RWPE1 (cell line): ENCODE measurements around the gene GPBP1.

Experiments used
- CTCF ChIA-PET: fragments of 350-600 bp; sonication (Branson Sonifier 250); formaldehyde crosslinking; extraction: SDS; loops from one replicate; lab custom pipeline; 2021; lab: Yijun Ruan, JAX
- POLR2A ChIA-PET: fragments of 400-600 bp; formaldehyde crosslinking; extraction: SDS; loops from one replicate; lab custom pipeline; 2020; ENCODE audit warnings: antibody characterized with exemption; ENCODE audit not compliant: low non-redundant PET; lab: Yijun Ruan, JAX
- DNase-seq: peaks from one replicate; pipeline ENCODE4 v3.0.0; 2012; ENCODE audit warnings: low spot score
- H3K27ac ChIP-seq: fragments of 450-650 bp; 2 replicates; pipeline ENCODE4 v1.5.1; 2017
- TF ChIP-seq, protein P1 (sequence below): fragments of 450-650 bp; conservative IDR thresholded peaks from 2 replicates; pipeline ENCODE4 v1.5.1; 2017; ENCODE audit warnings: low read depth, mild to moderate bottlenecking

GPBP1 gene

DNA sequence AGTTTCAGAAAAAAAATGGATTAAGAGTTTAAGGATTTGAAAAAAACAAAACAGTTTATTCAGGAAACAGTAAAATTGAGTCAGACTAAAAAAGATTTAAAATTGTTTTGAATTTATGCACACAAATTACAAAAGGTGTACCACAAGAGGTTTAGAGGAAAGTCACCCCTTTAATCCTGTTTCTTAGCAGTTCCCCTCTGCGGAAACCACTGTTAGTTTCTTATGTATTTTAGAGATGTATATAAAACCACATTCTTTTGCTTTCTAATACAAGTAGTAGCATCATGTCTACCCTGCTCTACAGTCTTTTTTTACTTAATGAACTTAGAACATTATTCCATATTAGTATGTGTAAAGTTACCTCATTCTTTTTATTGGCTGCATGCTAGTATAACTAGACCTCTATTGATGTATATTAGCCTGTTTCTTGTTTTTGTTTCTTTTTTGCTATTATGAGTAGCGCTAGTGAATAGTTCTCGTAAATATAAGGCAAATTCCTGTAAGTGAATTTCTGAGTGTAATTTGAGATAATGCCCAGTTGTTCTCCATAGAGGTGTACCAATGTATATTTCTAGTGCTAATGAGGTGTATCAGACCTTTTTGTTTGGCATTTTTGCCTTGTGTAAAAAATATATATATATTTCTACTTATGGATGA lies 20.0 kb downstream of the GPBP1 start:
- CTCF ChIA-PET, result no interaction called here
- no peak overlapping the region for H3K27ac ChIP-seq
- no peak for DNase-seq
- POLR2A ChIA-PET, result no interaction called here
- TF ChIP-seq, protein P1, sequence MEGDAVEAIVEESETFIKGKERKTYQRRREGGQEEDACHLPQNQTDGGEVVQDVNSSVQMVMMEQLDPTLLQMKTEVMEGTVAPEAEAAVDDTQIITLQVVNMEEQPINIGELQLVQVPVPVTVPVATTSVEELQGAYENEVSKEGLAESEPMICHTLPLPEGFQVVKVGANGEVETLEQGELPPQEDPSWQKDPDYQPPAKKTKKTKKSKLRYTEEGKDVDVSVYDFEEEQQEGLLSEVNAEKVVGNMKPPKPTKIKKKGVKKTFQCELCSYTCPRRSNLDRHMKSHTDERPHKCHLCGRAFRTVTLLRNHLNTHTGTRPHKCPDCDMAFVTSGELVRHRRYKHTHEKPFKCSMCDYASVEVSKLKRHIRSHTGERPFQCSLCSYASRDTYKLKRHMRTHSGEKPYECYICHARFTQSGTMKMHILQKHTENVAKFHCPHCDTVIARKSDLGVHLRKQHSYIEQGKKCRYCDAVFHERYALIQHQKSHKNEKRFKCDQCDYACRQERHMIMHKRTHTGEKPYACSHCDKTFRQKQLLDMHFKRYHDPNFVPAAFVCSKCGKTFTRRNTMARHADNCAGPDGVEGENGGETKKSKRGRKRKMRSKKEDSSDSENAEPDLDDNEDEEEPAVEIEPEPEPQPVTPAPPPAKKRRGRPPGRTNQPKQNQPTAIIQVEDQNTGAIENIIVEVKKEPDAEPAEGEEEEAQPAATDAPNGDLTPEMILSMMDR, result no peak

DNA sequence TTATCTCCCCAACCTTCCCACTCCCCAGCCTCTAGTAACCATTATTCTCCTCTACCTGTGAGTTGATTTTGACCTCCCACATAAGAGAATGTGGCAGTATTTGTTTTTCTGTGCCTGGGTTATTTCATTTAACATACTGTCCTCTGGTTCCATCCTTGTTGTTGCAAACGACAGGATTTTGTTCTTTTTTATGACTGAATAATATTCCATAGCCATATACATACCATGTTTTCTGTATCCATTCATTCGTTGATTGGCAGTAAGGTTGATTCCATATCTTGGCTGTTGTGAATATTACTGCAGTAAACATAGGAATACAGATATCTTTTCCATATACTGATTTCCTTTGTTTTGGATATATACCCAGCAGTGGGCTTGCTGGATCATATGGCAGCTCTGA lies 20.8 kb downstream of the GPBP1 start:
- POLR2A ChIA-PET, result no interaction called here
- no peak for DNase-seq
- no peak overlapping the region for H3K27ac ChIP-seq
- TF ChIP-seq, protein P1, result no peak
- CTCF ChIA-PET, result interaction anchor here (0.6 kb wide), 1 partner anchor 348 kb away, joined by 3 read pairs; no protein-coding TSS in a partner anchor

DNA sequence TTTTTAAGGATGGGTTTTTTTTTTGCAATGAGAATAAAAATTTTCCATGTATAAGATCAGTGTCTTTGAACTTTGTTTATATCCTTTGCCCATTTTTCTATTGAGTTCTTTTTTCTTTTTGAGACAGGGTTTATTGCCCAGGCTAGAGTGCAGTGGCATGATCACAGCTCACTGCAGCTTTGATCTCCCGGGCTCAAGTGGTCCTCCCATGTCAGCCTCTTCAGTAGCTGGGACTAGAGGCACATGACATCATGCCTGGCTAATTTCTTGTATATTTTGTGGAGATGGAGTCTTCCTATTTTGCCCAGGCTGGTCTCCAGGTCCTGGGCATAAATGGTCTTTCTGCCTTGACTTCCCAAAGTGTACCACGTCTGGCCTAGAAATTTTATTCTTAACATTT lies 21.2 kb downstream of the GPBP1 start:
- H3K27ac ChIP-seq, result no peak overlapping the region
- ChIA-PET CTCF (interaction anchor here (0.6 kb wide), 1 partner anchor 348 kb away, joined by 3 read pairs; no protein-coding TSS in a partner anchor), POLR2A (no interaction called here)
- TF ChIP-seq, protein P1, result no peak
- no peak for DNase-seq

DNA sequence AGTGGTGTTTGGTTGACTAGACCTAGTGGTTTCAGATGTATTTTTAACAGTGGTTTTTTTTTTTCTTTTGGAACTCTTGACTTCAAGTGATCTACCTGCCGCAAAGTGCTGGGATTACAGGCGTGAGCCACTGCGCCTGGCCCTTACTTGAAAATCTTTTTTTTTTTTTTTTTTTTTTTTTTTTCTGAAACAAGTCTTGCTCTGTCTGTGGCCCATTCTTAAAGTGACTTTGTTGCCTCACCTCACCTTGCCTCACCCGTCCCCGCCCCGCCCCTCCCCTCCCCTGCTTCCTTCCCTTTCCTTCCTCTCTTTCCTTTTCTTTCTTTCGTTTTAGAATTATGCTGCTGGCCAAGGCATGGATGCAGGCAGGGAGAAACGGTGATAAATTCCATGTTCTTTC lies 26.0 kb downstream of the GPBP1 start:
- TF ChIP-seq, protein P1, result no peak
- DNase-seq, result no peak
- POLR2A ChIA-PET, result no interaction called here
- CTCF ChIA-PET, result no interaction called here
- H3K27ac ChIP-seq, result no peak overlapping the region

DNA sequence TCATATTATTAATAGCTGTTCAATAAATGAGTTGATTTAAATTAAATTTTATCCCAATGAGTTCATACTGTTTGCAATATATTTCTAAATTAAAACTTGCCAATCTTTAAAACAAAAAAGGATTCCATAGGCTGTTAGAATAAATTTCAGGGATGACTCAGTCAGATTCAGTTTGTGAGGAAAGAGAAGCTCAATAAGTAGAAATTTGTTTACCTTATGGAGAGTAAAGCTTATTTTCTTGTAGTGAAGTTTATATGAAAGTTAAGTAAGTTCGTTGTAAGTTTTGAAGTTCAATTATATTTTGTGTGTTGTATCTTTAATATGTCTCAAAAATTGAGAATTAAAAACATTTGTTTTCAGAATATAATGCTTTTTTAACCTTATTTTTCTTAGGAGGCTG lies 29.0 kb downstream of the GPBP1 start:
- no peak overlapping the region for H3K27ac ChIP-seq
- TF ChIP-seq, protein P1, result no peak
- DNase-seq, result no peak
- ChIA-PET POLR2A (no interaction called here), CTCF (interaction anchor here (0.6 kb wide), 2 partner anchors 64 to 1685 kb away, joined by 3 to 4 read pairs; no protein-coding TSS in a partner anchor)

DNA sequence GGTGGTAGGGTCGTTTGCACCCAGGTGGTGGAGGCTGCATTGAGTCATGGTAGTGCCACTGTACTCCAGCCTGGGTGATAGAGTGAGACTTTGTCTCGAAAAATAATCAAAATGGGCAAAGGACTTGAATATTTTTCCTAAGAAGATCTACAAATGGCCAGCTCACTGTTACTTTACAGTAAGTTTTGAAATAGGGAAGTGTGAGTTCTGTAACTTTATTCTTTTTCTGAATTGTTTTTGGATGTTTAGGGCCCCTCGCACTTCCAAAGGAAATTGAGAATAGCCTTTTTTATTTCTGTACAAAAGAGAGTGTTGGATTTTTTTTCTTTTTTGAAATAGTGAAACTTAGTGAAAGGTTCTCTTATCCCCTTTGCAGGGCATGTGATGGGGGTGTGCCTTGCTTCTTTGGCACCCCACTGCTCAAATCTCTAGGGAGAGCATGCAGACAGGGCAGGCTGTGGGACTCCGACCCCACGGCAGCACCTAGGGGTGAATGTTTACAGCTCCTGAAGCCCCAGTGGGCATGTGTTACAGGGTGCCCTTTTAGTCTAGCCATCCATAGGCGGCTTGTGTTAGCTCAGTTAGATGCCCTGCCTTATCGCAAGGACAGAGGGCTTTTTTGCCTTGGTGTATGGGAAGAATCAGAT lies 33.3 kb downstream of the GPBP1 start:
- CTCF ChIA-PET, result no interaction called here
- DNase-seq, result no peak
- TF ChIP-seq, protein P1, result no peak
- H3K27ac ChIP-seq, result no peak overlapping the region
- POLR2A ChIA-PET, result no interaction called here
